Stimulated activated CD8-positive, alpha-beta memory T cell treated with anti-CD3 and anti-CD28 coated beads, Interleukin-15, amount 100 ng/mL, for 4 hours (primary cell): Measurements from ENCODE around the gene SESTD1.

Experiments
- DNase-seq, 2 donors: peaks; one replicate each; pipeline ENCODE4 v3.0.0-alpha.2; 2020; ENCODE audit warnings: low read depth in 2 of 2

The SESTD1 gene

DNA sequence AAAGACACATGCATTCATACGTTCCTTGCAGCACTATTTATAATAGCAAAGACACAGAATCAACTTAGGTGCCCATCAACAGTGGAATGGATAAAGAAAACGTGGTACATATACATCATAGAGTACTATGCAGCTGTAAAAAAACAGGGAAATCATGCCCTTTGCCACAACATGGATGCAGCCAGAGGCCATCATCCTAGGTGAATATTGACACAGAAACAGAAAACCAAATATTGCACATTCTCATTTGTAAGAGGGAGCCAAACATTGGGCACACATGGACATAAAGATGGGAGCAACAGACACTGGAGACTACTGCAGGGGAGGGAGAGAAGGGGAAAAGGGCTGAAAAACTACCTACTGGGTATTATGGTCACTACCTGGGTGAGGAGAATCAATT, 73.5 kb downstream of the SESTD1 start:
- DNase-seq = no peak

DNA sequence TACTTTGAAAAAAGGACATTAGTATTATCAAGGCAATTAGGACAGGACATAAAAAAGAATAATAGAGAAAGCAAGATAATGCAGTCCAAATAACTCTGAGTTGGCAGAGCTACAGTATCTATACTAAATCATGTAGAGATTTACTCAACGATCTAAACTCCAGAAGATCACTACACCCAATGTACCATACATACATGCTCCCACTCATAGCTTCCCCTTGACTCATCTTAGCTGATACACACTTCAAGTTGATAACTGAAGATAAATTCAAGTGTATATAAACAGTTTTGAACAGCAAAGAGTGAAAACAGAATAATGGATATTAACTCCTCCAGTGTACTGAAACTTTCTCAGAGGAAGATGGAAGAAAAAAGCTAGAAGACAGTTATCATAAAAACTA, 78.5 kb downstream of the SESTD1 start:
- DNase-seq = no peak

DNA sequence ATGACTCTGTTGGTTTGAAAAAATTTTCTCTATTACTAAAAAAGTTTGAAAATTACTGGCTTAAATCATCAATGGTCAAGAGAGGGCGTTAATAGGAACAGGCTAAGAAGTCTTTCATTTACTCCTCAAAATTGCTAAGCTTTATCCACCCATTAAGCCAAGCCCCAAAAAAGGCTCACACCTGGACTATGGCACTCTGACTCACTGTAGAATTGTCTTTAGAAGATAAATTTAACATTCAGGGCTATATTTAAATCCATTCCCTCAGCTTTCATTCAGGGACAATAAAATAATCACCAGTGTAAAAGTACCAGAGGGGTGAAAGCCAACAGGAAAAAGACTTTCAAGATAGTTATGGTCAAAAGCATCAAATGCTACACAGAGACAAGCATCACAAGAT, 80.0 kb downstream of the SESTD1 start:
- no peak for DNase-seq

DNA sequence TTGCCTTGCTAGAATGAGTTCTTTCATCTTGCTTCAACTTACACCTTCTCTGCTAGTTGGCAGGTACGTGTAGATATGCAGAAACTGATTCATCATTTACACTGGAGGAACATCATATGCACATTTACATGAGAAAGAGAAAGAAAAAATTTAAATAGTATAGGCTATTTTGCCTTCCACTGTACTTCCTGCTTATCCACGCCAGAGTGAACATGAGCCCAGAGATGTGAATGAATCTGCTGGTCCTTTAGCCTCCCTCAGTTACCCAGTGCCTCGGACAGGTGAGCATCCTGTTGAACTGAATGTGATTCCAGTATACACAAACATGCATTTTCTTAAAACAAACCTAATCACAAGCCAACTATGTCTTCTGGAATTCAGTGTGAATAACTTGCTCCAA, 83.6 kb downstream of the SESTD1 start:
- no peak for DNase-seq

DNA sequence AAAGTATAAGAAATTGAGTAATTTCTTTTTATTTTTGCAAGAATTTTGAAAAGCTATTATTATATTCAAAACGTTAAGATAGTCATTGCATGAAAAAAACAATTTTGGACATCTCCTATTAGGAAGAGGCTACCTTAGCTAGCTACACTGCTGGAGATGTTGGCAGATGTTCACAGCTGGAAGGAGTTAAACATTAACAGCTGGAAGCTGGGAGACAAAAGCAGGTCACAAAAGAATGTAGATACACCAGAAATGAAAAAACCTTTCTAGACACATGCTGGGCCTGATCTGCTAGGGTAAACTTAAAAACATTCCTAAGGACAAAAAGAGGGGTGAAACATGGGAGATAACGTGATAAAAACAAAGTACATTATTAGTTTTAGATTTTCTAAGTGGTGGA, 84.4 kb downstream of the SESTD1 start:
- no peak for DNase-seq

DNA sequence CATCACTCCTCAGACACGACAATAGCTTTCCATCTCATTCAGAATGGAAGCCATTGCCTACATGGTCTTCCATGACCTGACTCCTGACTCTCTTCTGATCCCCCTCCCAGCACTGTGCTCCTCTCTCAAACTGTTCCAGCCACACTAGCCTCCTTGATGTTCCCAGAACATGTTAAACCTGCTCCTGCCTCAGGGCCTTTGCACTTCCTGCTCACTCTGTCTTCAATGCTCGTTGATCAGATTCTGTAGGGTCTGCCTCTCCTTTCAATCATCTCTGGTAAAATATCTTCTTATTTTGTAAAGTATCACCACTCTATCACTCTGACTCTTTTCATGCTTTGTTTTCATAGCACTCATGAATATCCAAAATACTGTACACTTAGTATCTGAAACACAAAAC, 84.9 kb downstream of the SESTD1 start:
- no peak for DNase-seq

DNA sequence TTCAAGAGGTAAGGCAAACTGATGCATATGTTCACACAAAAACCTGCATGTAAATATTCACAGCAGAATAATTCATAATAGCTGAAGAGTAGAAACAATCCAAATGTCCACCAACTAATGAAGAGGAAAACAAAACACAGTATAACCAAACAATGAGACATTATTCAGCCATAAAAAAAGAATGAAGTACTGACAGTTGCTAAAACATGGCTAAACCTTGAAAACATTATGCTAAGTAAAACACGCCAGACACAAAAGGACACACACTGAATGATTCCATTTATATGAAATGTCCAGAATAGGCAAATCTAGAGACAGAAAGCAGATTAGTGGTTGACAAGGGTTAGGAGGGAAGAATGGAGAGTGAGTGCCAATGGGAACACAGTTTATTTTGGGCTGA, 86.9 kb downstream of the SESTD1 start:
- no peak for DNase-seq

DNA sequence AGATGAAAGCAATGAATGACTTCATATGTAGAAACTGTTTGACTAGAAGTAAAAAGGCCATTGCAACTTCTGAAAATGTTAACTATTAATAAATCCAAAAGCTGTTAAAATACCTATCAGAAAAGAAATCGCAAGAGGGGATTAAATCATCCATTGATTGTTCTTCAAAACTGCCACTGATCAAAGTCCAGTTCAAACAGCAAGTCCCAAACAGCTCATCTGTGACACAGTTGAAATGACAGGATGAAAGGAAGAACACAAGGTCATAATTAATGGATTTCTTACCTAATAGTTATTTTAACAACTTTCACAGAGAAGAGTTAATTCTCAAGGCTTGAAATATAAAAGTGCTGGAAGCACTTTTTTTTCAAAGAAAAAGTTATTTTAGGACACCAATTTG, 90.4 kb downstream of the SESTD1 start:
- no peak for DNase-seq

DNA sequence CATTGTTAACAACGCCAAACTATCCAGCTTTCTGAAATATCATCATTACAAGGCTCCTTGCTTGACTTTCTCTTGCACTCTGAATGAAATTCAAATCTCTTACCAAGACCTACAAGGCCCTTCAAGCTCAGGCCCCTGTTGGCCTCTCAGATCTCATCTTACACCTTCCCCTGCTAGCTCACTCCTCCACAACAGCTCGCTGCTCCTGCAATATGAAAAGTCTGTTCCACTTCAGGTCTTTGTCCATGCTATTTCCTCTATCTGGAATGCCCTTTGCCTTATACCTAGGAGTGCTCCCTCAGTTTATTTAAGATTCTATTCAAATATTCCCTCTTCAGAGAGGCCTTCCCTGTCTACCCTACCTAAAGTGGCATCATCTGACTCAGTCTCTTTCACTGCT, 91.7 kb downstream of the SESTD1 start:
- no peak for DNase-seq

DNA sequence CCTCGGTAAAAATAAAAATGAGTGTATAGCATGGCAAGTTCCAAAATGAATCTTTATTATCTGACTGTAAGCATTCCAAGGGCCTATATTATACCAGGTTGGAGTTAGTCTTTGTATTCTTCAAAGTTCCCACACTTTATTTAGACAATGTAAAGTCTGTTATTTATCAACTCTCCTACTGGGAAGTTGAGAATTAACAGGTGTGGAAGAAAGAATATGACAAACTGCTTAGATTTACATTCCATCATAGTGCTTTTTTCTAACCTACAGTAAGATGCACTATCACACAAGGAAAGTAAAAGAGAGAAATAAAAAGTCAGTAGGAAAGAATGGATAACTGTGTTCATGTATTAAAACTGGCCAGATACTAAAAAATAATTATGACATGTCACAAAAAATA, 93.3 kb downstream of the SESTD1 start:
- no peak for DNase-seq

DNA sequence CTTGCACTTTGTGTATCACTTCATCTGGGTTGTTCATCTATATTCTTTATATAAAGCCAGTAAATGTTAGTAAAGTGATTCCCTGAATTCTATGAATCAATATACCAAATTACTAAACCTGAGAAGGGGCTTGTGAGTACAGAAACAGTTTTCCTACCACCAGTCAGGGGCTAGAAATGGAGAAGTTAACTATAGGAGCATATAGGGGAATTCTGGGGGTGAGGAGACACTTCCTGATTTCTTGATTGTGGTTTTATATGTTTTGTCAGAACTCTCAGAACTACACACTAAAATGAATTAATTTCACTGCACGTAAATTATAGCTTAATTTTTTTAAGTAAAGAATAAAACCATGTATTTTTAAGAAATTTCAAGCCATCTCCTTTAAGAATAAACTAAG, 93.7 kb downstream of the SESTD1 start:
- no peak for DNase-seq

DNA sequence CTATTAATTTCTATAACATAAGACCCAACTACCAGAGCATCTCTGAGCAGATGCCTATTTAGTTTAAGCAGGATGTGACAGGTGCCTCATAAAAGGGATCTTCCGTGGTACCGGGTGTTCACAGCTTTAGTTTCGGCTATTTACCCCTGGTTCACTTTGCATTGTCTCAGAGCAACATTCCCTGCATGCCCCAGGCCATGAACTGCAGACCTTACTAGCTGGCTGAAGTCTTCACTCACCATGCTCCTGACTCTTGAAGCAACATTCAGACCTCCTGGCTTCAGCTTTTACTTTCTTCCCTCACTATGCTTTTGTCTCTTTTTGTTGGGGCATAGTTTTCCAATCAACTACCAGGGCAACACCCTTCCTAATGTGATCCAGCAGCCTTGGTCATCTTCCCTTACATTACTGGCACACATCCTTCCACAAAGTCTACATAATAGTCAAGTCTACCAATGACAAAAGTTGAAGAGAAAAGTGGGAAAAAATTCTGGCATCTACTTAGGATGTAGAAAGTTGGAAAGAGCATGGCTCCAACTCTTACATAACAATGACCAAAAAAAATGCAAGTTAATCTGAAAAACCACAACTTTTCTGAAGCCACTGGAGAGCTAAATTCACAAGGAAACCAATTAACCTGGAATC, 99.2 kb downstream of the SESTD1 start:
- no peak for DNase-seq

DNA sequence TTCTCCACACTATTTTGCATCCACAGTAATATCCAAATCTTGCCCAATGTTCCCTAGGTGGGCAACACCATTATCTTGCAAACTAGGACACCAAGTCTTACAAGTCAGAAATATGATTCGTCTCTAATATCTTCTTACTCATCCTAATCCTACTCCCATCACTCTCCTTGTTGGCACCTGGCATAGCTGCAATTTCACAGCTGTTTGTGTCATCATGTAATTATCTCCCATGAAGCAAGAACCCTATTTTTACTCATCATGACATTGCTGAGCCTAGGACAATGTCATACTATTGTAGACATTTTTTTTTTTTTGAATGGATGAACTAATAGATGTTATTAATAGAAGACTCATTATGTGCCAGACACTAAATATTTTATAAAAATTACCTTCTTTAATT, 123.4 kb downstream of the SESTD1 start:
- no peak for DNase-seq

DNA sequence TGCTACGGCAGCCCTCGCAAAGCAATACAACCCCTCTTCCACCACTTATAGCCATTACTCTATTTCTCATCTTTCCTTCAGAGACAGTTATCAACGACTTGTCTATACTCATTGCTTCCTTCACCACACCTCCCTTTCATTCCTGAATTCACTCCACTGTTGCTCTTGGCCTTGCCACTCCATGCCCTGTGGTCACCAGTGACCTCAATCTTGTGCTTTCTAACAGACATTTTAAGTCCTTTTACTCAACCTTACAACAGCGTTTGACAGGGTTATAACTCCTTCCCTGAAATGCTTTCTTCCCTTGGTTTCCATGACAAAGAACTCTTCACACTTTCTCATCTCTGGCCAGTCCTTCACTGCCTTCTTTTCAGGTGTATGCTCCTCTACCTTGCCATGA, 124.1 kb downstream of the SESTD1 start:
- DNase-seq = no peak

DNA sequence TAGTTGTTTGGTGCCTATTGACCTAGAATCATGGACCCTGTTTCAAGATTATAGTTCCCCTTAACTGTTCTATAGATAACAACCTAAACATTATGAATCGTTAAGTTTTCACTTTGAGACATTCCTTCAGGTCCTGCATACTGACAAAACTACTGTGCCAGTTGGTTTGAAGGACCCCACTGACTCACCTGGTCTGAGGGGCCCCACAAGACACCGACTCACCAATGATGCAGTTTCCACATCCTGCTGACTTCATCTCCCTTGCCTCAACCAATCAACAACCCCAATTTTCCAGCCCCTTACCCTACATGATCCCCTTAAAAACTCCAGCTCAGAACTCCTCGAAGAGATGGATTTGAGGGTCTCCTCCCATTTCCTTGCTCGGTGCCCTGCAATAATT, 125.1 kb downstream of the SESTD1 start:
- DNase-seq = no peak

DNA sequence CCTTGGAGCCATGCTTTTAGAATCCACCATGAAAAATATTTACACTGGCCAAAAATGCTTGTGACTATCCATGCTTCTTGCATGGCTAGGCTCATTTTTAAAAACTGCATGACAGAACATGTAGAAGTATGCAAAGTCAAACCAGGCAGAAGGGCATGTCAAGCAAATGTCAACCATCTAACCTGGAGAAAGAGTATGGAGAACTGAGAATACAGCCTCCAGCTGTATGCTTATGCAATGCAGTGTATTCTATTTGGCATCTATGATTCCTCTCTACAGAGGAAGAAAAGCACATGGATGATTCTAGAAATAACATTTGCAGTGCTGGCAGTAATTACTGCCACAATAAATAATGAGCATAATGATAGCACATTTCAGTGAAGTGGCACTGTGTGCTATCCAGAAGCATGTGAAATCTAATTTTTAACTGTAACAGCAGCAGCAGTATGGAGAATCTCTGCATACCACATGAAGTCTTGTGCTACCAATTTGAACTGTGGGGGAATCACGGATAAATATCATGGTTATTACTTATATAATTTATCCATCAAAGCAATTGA, 127.4 kb downstream of the SESTD1 start:
- no peak for DNase-seq

DNA sequence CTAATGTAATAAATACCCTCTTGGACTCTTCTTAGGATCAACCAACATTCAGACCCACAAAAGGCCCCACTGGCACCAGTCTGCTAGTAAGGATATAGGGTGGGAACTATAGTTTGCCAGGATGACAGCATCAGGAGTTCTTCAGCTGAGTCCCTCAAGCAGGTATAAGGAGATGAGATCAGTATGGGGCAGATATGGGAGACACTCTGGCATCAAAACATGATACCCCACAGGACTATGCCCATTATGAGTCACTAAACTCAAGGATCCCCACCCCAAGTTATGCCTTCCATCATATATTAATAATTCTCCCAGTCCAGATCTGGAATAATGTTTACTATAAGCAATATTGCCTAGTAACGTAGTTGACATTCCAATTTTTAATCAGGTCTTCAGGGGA, 131.6 kb downstream of the SESTD1 start:
- no peak for DNase-seq

DNA sequence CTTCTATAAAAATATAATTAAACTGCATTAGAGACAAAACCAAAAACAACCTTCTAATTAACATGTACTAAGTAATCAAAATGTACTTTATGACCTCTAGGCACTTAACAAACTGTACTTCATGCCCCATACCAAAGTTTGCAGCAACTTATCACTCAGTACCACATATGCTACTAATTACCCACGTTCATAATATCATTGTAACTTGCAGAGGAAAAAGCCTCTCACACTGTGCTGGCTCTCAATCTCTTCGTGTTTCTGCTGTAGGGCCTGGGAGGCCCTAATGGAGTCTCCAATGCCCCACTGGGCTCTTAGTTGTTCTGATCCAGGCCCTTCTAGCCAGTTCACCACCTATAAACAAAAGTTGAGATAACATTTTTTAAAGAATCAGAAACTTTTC, 132.6 kb downstream of the SESTD1 start:
- DNase-seq = no peak

DNA sequence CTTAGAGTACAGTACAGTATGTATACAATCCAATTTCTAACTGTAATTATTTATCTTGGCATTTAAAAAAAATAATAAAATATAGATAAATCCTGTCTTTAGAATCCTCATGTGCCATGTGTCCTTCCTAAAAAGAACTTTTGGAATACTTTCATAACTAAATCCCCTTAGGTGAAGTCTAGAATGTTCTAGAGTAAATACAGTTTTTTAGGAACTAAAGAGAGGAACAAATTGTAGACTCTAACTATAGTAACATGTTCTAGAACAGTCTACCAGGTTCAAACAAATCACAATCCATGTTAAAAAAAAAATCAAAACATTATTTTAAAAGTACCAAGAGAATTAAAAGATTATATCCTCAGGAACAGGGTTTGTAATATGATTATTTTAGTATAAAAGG, 134.1 kb downstream of the SESTD1 start:
- DNase-seq = no peak

DNA sequence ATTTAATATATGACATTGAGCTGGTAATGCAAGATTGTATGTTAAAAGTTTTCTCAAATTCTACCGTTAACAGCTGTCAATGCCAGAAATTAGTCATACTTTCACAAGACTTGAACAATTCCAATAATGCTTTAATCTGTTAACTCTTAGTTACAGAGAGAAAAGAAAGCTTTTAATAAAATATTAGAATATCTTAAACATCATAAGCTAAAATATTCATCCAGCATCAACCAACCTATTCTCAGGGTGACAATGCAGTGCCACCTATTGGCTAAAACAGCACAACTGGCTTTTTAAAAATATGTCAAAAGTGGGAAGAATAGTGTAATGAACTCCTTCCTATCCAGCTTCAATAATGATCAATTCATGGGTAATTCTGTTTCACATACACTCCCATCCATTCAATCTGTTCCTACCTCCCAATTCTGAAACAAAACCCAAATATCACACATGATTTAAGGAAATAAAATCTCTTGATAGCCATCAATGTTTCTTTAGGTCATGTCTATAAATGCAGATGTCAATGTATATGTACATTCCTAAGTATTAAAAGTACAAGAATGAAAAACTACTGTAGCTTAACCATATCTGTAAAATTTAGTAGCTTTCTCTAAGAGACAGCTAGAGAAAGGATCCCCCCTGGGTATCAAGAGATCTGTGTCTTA, 134.9 kb downstream of the SESTD1 start:
- no peak for DNase-seq

DNA sequence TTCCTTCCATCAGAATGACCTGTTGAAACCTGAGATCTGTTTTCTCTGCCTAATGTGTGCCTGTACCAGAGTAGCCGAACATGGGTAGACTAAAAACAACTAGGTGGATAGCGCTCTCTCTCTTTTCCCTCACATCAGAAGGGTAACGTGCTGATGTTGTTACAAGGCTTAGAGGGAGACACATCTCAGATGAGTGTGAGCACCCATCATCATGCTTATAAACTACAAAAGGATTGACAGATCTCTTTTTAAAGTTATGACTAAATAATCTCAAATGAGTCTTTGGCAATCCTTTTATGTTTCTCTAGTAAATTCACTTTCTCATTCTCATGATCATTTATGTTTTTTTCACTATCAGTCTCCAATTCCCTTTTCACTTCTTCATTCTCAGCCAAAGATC, 139.2 kb downstream of the SESTD1 start:
- no peak for DNase-seq

DNA sequence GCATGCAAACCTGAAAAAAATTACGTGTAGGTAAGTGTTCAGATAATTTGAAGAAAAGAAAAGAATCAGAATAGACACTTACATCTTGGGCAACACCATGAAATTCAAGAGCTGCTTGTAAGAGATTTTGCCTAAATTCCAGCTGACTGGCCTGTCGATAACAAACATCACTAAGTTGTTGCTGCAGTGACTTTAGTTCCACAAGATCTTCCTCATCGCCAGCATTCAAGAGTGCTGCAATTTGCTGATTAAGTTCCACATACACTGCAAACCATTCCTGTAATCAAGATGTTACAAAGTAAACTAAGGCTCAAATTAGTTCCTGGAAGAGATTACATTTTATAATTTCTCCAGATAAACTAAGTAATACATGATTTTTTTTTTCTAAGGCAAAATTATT, 140.3 kb downstream of the SESTD1 start:
- no peak for DNase-seq

DNA sequence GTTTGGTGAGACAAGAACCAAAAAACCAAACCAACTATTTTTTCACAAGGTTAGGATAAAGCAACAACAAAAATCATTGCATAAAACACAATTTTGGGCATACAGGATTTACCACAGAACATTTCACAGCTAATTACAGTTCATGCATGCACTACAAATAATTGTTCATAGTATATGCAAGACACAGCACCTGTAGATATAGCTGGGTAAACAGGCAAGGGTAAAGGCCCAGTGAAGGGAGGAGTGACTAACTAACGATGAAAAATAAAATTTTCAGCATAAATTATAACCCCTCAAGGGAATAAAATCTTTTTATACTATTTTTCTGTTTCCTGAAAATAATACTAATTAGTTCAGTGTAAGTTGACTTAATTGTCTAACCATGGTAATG, 141.4 kb downstream of the SESTD1 start:
- DNase-seq = no peak

DNA sequence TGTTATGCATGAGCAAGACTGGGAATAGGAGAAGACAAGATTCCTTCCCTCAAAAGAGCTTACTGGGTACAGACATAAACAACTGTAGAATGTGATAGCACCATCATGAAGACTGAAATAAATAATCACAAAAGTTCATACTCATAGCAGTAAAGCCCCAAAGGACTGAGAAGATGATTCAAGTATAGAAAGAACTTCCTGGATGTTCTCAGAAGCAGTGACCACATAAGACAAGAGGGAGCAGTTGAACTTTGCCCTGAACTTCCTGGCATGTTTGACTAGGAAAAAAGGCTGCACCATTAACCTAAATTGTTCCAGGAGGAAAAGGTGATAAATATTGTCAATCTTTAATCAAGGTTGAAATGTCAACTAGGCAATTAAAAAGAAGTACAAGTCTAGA, 156.9 kb downstream of the SESTD1 start:
- DNase-seq = no peak
